GM08714 (cell line): ENCODE measurements around the gene NDUFA1.
"Not testable (repeated sequence)": the region's sequence is repeated elsewhere in the genome, so short reads cannot be mapped to it uniquely, and the experiment has no call there.

Source experiments
- H3K4me3 ChIP-seq: fragments of 200-500 bp; sonication (Bioruptor generic); 2 replicates; pipeline ENCODE4 v1.5.1; 2014; ENCODE audit warnings: mild to moderate bottlenecking, low read length, inconsistent platforms
- ZNF274 ChIP-seq: IDR thresholded peaks from 2 replicates; pipeline ENCODE4 v1.6.1; 2012; ENCODE audit warnings: mild to moderate bottlenecking, low read depth, low read length

NDUFA1 gene

GRCh38 chrX:119871599-119872395, at the start of gene NDUFA1, which contains the start of gene RNF113A:
Gene NDUFA1 (plus strand): TSS chrX:119871832. CDS start chrX:119871912, 80 bp downstream.
Gene RNF113A (minus strand): TSS chrX:119871733. CDS start chrX:119871613, 120 bp downstream.
- H3K4me3 ChIP-seq: peak within 1 kb of the TSS; percentile 85
- no peak for TF ChIP-seq ZNF274

- not testable (repeated sequence) for H3K4me3 ChIP-seq
Observed at GRCh38 chrX:119824221-119824620, 47.4 kb upstream of the NDUFA1 start.

DNA sequence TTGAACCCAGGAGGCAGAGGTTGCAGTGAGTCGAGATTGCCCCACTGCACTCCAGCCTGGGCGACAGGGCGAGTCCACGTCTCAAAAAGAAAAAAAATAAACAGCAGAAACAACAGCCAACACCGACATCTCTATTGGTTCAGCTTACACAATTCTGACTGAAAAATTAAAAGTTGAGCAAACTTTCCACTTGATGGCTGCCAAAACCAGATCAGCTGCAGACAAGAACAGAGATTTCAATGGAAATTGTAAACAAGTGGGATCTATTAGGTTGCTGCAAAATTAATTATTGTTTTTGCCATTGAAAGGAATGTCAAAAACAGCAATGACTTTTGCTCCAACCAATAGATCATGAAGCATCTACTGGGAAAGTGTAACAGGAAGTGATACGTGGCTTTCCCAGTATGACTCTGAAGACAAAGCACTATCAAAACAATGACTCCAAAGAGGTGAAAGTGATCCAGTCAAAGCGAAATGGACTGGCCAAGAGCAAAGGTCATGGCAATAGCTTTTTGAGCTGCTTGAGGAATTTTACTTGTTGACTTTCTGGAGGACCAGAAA, 45.2 kb upstream of the NDUFA1 start:
- no peak overlapping the region for H3K4me3 ChIP-seq
- no peak for TF ChIP-seq ZNF274

GRCh38 chrX:119828446-119828845, 43.2 kb upstream of the NDUFA1 start:
- TF ChIP-seq ZNF274: no peak
- H3K4me3 ChIP-seq: no peak overlapping the region

DNA sequence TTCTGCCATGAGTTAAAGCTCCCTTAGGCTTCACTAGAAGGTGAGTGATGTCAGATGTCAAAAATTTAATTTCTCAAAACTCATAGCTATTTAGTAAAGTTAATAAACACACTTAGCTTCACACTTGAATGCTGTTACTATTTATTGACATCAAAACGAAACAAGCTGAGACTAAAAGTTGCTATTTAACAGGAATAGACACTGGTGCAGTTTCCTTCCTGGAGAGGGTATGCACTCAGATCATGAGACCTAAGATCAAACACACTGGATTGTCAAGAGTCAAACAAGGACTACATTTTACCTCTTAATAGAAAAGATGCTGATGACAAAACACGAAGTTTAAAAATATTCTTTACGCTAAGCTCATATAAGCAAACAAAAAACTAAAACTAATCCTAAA, 37.7 kb upstream of the NDUFA1 start:
- no peak overlapping the region for H3K4me3 ChIP-seq
- TF ChIP-seq ZNF274: no peak

DNA sequence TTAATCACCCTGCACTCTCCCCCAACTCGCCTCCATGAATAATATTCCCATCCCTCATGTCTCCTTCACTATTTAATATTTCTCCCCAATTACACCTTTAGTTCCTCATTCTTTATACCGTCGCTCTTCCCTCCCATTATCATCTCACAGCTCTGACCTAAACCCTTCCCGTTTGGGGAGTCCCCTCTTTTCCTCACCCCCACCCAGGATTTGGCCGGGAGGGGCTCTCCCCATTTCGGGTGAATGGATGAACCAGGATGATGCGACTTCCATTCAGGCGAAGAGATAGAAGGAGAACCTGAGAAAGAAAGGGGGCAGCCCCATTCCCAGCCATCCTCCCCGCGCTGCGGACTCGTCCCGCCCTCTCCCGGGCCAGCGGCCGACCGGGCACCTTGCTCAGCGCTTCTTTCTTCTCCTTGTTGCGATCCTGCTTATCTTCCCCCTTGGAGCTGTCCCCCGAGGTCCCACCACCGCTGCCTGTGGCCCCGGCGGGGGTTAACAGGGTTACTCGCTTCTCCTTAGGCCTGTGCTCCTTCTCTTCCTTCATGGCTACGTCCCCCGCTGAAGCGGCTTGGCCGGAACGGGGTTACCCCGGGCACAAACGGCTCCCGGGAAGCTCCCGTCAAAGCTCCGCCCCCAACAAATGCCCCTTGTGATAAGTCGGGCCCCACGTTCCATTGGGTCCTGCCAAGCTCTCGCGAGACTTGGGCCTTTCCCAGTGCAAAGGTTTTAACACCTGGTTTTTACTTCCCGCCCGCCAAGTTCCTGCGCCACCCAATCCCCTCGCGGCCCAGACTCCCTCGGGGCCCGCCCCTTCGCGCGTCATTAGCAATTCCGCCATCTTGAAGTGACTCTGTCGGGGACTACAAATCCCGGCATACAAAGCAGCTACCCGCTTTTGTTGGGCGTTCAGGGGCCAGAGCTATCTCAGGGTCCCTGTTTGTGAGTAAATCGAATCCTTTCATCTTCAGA, 19.0 kb upstream of the NDUFA1 start, which contains the start of gene UPF3B:
Gene UPF3B, minus strand, starts transcription at position 582 of the 972 bp plus-strand sequence. Its CDS starts 35 bp downstream, at position 547.
- H3K4me3 ChIP-seq: peak within 1 kb of the TSS; percentile 70
- no peak for TF ChIP-seq ZNF274

DNA sequence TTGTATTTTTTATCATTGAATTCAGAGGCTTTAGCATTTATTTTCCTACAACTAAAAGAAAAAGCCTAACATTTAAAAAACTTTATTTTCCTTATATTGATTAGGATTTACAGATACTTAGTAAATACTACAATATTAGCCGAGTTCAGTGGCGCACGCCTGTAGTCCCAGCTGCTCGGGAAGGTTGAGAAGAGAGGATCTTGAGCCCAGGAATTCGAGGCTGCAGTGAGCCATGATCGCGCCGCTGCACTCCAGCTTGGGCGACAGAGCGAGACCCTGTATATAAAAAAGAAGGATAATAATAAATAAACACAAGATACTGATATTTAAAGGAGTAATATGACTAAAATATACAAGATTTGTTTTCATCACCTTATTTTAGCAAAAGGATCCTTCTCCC, 18.2 kb upstream of the NDUFA1 start:
- H3K4me3 ChIP-seq: peak overlapping the region; percentile 21; the same call in 1 of the 2 replicates
- no peak for TF ChIP-seq ZNF274

GRCh38 chrX:119870626-119871131, 953 bp upstream of the NDUFA1 start:
- H3K4me3 ChIP-seq: peak overlapping the region; percentile 85
- TF ChIP-seq ZNF274: no peak

DNA sequence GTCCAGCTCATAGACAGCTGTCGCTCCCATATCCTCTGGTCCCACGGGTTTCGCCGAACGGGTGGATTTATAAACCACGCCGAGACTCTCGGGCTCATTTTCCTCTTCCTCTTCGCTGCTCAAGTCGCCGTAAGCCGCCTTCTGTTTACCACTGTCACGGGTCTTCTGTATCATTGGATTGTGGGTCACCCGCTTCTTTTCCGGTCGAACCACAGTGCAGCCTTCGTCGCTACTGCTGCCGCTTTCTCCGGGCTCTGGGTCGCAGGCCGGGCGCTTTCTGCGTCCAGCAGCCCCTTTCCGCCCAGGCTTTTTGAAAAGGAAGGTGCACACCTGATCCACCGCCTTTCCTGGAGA, 410 bp upstream of the NDUFA1 start:
- peak overlapping the region; percentile 85 for H3K4me3 ChIP-seq
- TF ChIP-seq ZNF274: no peak

GRCh38 chrX:119878740-119879139, 7.1 kb downstream of the NDUFA1 start:
- no peak for TF ChIP-seq ZNF274

GRCh38 chrX:119880076-119880475, 8.4 kb downstream of the NDUFA1 start:
- TF ChIP-seq ZNF274: no peak

More at GRCh38 chrX:119878740-119879139, 7.1 kb downstream of the NDUFA1 start:
- no peak overlapping the region for H3K4me3 ChIP-seq

DNA sequence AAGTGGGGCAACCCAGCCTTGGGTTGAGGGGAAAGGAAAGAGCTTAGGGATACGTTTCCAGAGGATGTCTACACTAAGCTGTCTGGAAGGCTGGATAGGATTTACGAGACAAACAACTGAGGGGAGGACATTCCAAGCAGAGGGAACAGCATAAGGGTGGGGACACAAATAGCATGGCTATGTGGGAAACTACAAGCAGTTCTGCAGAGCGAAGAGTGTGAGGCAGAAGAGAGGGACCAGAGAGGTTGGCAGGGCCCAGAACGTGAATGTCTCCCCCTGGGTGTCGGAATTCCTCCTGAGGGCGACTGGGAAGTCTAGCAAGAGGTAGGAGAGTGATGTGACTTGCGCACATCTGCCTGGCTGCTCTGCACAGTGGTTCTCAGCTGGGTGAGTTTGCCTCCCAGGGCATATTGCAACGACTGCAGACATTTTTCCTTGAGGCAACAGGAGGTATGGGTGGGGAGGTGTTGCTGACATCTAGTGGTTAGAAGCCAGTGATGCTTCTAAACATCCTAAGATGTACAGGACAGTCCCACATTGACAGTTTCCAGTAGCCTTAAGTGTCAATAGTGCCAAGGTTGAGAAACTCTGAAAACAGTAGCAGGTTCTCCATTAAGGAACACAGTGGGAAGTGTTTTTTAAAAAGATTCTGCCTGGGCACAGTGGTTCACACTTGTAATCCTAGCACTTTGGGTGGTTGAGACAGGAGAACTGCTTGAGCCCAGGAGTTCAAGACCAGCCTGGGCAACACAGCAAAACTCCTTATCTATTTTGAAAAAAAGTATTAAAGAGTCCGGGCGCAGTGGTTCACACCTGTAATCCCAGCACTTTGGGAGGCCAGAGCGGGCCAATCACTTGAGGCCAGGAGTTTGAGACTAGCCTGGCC, 9.2 kb downstream of the NDUFA1 start:
- no peak overlapping the region for H3K4me3 ChIP-seq
- TF ChIP-seq ZNF274: no peak

More at GRCh38 chrX:119880076-119880475, 8.4 kb downstream of the NDUFA1 start:
- no peak overlapping the region for H3K4me3 ChIP-seq
